Motor neuron (in vitro differentiated cells): Measurements from ENCODE around the gene JAG1. TPM values are rescaled to one million over a fixed set of nuclear protein-coding genes. Genes with fewer than 3 reads are reported as not detected.

Experiments used
- ATAC-seq, 8 experiments: fragments of 200-7000 bp; cut with Tn5 transposase; replicated peaks in 6 of 8; 2 replicates each; pipeline ENCODE4 v1.8.0; 2021; ENCODE audit warnings: mild to moderate bottlenecking in 8 of 8, moderate library complexity in 8 of 8
- H3K27ac ChIP-seq, 2 donors: fragments of 250-450 bp; sonication (Bioruptor Pico); 2 replicates each; pipeline ENCODE4 v1.9.0; 2021; ENCODE audit warnings: antibody characterized with exemption in 2 of 2, mild to moderate bottlenecking in 2 of 2, moderate library complexity in 1 of 2
- H3K4me1 ChIP-seq, 2 donors: fragments of 250-450 bp; sonication (Bioruptor Pico); replicated peaks in 1 of 2; 2 replicates each; pipeline ENCODE4 v1.6.1; 2021; ENCODE audit warnings: antibody characterized with exemption in 2 of 2, mild to moderate bottlenecking in 2 of 2, moderate library complexity in 1 of 2
- H3K4me3 ChIP-seq, 5 donors: fragments of 250-450 bp; sonication (Bioruptor Pico); 2 replicates each; pipeline ENCODE4 v1.9.0; 2021; ENCODE audit warnings: antibody characterized with exemption in 5 of 5, mild to moderate bottlenecking in 5 of 5, moderate library complexity in 4 of 5
- WGBS, 10 experiments: fragments of 450-650 bp; shearing (Covaris generic); methylation state at CpG; one replicate each; pipeline ENCODE4 v1.0.0; 2022; 5-methylcytosine and 5-hydroxymethylcytosine counted together
- in situ Hi-C, 9 experiments: fragments of 400-800 bp; cut with MboI; loops; one replicate each; pipeline ENCODE4 v1.15.0; 2021; ENCODE audit warnings: low sequenced_read_pairs in 9 of 9, low pct_unique_long_range_greater_than_20kb in 2 of 9; ENCODE audit not compliant: unreplicated experiment in 9 of 9
- total RNA-seq, 8 experiments: library from RNA; unstranded; fragments of 300-600 nt; gene quantifications; 2 replicates each; pipeline versions ENCODE4 v1.2.3 to v1.2.4, GENCODE V29; 2022

JAG1 gene
- total RNA-seq, 8 experiments from 2014 or later = 15.3 to 93.4 (median 27.9) TPM

DNA sequence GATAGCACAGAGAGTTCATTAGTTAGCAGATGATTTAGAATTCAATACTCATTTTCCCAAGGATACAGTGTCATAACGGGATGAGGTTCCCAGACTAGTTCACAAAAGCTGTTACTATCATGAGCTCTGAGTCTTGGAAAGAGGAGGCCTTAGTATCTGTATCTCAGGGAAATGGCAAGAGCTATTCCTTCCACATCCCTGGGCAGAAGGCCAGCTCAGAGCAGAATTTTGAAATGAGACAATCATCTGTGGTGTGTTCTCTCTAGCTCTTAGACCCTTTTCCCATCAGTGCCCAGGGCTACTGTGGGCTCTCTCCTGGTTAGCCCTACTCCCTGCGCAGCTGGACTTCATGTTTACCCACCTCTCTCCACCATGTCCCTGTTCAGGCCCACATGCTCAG lies 64.5 kb downstream of the JAG1 start:
- in situ Hi-C loops = no loop called here
- 50 to 100% (median 83%) methylated on average over 1 to 2 of the region's 2 CpGs; no CpG with 5 or more reads in 4 of the 10 experiments for WGBS, 10 experiments
- no peak for ATAC-seq
- Histone ChIP-seq H3K4me3 (no peak overlapping the region), H3K27ac (no peak overlapping the region), H3K4me1 (peaks cover 2 to 8% of the 10 kb centered on the region in 2 donors)

GRCh38 chr20:10605547-10606195 lies 68.1 kb downstream of the JAG1 start:
- 67 to 100% (median 99%) methylated on average over 1 to 3 of the region's 3 CpGs; no CpG with 5 or more reads in 4 of the 10 experiments for WGBS, 10 experiments
- in situ Hi-C loops = no loop called here
- H3K4me1 ChIP-seq = peaks cover 10 to 26% of the 10 kb centered on the region in 2 donors
- no peak for ATAC-seq
- no peak overlapping the region for H3K27ac ChIP-seq
- no peak overlapping the region for H3K4me3 ChIP-seq

DNA sequence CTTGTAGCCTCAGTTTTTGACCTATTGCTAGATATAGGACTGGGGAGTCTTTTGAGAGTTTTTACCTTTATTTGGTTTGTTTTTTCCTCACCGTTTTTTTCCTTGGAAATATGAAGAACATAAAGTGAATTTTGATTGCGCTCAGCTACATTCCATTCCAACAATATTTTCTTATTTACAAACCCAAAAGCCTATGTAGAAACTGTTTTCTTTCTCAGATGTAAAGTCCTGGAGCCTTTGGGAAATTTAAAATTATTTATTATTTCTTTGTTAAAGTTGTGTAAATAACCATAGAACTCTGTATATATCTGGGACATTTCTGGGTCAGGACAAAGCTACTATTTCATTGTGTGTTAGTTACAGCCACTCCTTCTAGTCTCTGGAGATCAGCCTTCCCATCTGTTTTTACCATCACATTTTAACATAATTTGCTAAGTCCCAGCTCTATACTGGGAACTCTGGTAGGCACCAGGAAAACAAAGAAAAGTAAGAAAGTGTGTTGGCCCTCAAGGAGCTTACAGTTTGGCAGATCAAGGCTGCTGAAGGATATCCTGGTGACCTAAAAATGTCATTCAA lies 68.8 kb downstream of the JAG1 start:
- peaks cover 10 to 26% of the 10 kb centered on the region in 2 donors for H3K4me1 ChIP-seq
- H3K27ac ChIP-seq = no peak overlapping the region
- 56 to 100% (median 83%) methylated on average over 1 to 2 of the region's 2 CpGs; no CpG with 5 or more reads in 1 of the 10 experiments for WGBS, 10 experiments
- no peak overlapping the region for H3K4me3 ChIP-seq
- in situ Hi-C loops = no loop called here
- peak in 2 of 8 experiments; percentile 51 to 70 for ATAC-seq

- H3K4me1 ChIP-seq = peaks cover 10 to 26% of the 10 kb centered on the region in 2 donors
- no peak overlapping the region for H3K27ac ChIP-seq
- WGBS, 10 experiments = 5 to 100% (median 44%) methylated on average over 1 to 7 of the region's 8 CpGs; no CpG with 5 or more reads in 3 of the 10 experiments
- in situ Hi-C loops = no loop called here
- no peak overlapping the region for H3K4me3 ChIP-seq
- peak; percentile 36 to 98 (median 90) for ATAC-seq
These were observed 69.6 kb downstream of the JAG1 start for GRCh38 chr20:10603971-10604864.

GRCh38 chr20:10603378-10603777 lies 70.4 kb downstream of the JAG1 start:
- in situ Hi-C loops = no loop called here
- H3K4me3 ChIP-seq = no peak overlapping the region
- no peak for ATAC-seq
- no peak overlapping the region for H3K27ac ChIP-seq
- 60 to 100% (median 90%) methylated on average over 1 to 4 of the region's 4 CpGs; no CpG with 5 or more reads in 1 of the 10 experiments for WGBS, 10 experiments
- H3K4me1 ChIP-seq = peaks cover 10 to 26% of the 10 kb centered on the region in 2 donors

- H3K27ac ChIP-seq = no peak overlapping the region
- WGBS, 10 experiments = 68 to 95% (median 87%) methylated on average over 3 to 4 of the region's 4 CpGs
- in situ Hi-C loops = no loop called here
- ATAC-seq = no peak
- H3K4me3 ChIP-seq = no peak overlapping the region
- peaks cover 10 to 26% of the 10 kb centered on the region in 2 donors for H3K4me1 ChIP-seq
These were observed 71.5 kb downstream of the JAG1 start for GRCh38 chr20:10602221-10602871.

- H3K27ac ChIP-seq = no peak overlapping the region
- 88 to 100% (median 100%) methylated on average over 1 of the region's 1 CpG; no CpG with 5 or more reads in 4 of the 10 experiments for WGBS, 10 experiments
- ATAC-seq = no peak
These were observed 76.2 kb downstream of the JAG1 start for GRCh38 chr20:10597637-10598036.

DNA sequence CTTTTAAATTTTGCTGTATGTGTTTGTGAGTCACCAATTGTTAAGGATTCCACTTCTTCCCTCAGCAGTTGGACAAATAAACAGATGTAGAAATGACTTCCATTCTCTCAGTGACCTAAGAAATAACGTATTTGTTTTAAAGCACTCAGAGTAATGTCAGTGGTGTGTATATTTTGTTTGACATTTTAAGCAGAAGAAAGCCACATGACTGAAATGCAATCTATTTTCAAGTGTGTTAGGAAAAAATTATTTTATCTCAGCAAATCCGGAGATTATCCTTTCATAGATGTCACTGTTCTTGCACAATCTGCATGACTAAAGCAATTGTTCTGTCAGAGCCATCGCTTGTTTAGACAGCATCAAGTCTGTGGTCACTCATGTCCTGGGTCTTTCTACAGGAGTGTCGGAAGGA lies 77.1 kb downstream of the JAG1 start:
- ATAC-seq = peak in 1 of 8 experiments; percentile 67
- WGBS, 10 experiments = 0 to 100% (median 67%) methylated on average over 1 to 4 of the region's 4 CpGs; no CpG with 5 or more reads in 1 of the 10 experiments
- H3K27ac ChIP-seq = no peak overlapping the region
- H3K4me3 ChIP-seq = no peak overlapping the region
- in situ Hi-C loops = no loop called here
- H3K4me1 ChIP-seq = peaks cover 2 to 4% of the 10 kb centered on the region in 2 donors

More at GRCh38 chr20:10597637-10598036, 76.2 kb downstream of the JAG1 start:
- Histone ChIP-seq H3K4me3 (no peak overlapping the region), H3K4me1 (peaks cover 4 to 7% of the 10 kb centered on the region in 2 donors)
- in situ Hi-C loops = no loop called here

DNA sequence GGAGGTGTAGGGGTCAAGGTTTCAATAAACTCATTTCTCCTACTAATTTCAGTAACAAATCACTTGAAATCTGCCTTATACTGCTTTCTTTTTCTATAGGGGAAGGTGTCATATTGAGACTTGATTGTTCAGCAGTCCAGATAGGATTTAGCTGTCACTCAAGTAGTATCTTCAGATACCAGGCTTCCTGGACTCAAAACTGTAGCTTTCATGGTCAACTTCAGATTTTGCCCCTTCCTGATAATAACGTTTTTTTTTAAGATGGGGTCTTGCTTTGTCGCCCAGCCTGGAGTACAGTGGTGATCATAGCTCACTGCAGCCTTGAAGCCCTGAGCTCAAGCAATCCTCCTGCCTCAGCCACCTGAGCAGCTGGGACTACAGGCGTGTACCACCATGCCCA lies 77.8 kb downstream of the JAG1 start:
- in situ Hi-C loops = no loop called here
- H3K27ac ChIP-seq = no peak overlapping the region
- no peak overlapping the region for H3K4me3 ChIP-seq
- 57 to 100% (median 85%) methylated on average over 1 to 3 of the region's 3 CpGs; no CpG with 5 or more reads in 2 of the 10 experiments for WGBS, 10 experiments
- peaks cover 0 to 4% of the 10 kb centered on the region in 2 donors for H3K4me1 ChIP-seq
- no peak for ATAC-seq

DNA sequence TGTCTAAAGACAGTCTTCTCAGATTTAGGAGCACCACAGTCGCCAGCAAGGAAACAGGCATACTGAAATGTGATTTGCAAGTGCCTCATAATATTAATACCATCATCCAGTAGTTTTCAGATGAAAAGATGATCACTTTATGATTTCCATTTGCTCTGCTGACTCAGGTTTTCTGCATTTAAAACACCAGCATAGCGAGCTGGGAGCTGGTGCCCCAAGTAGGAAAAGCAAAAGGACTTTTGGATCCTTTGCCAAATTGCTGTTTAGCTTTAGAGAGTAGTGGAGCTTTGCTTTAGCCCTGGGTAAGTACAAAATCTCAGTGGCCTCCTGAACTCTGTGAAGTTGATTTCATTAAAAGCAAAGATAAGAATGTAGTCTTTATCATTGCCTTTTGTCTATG lies 78.5 kb downstream of the JAG1 start:
- no peak for ATAC-seq
- Histone ChIP-seq H3K4me1 (peaks cover 0 to 4% of the 10 kb centered on the region in 2 donors), H3K27ac (no peak overlapping the region), H3K4me3 (no peak overlapping the region)
- in situ Hi-C loops = no loop called here
- 71 to 100% (median 94%) methylated on average over 1 to 2 of the region's 2 CpGs; no CpG with 5 or more reads in 3 of the 10 experiments for WGBS, 10 experiments

DNA sequence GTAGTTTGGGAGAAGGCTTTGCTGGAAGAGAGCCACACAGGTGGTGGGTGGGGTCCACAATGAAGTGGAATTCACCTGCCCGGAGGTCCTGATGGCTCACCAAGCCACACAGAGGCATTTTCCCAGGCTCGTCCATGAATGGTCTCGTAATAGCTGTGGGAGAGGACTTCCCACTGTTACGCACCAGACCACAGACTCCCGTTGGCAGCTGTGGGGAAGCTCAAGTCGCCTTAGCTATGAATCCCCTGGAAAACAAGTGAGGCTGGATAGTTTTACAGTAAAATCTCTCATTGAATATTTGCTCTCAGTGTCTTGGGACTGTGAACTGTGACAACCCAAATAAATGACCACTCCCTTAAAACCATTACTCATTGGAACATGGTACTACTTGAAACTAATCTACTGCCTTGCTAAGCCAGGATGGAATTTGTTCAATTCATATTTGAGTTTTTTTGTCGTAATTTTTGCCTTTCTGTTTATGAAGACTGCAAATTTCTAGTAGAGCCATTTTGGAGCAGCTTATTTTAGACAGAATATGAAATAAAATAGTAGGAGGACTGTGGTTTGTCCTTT lies 79.4 kb downstream of the JAG1 start:
- in situ Hi-C loops = no loop called here
- ATAC-seq = peak in 2 of 8 experiments; percentile 25 to 49
- WGBS, 10 experiments = 33 to 98% (median 91%) methylated on average over 2 to 5 of the region's 7 CpGs; no CpG with 5 or more reads in 1 of the 10 experiments

GRCh38 chr20:10591946-10592521 lies 81.8 kb downstream of the JAG1 start:
- 0 to 100% (median 92%) methylated on average over 1 to 2 of the region's 2 CpGs for WGBS, 10 experiments
- in situ Hi-C loops = no loop called here
- peak in 2 of 8 experiments; percentile 27 to 46 for ATAC-seq

More for the DNA sequence above, 79.4 kb downstream of the JAG1 start:
- H3K4me3 ChIP-seq = no peak overlapping the region
- peaks cover 0 to 4% of the 10 kb centered on the region in 2 donors for H3K4me1 ChIP-seq
- no peak overlapping the region for H3K27ac ChIP-seq

More at GRCh38 chr20:10591946-10592521, 81.8 kb downstream of the JAG1 start:
- peaks cover 0 to 4% of the 10 kb centered on the region in 2 donors for H3K4me1 ChIP-seq
- no peak overlapping the region for H3K27ac ChIP-seq
- H3K4me3 ChIP-seq = no peak overlapping the region
